GM21576 (cell line): ENCODE results near the gene CKAP5.
"Not testable (repeated sequence)": the region's sequence is repeated elsewhere in the genome, so short reads cannot be mapped to it uniquely, and the experiment has no call there.

Experiments used
- ATAC-seq: cut with Tn5 transposase; IDR thresholded peaks from one replicate; pipeline ENCODE4 v1.9.1; 2021; ENCODE audit warnings: mild to moderate bottlenecking, moderate library complexity; ENCODE audit not compliant: unreplicated experiment

CKAP5 gene

GRCh38 chr11:46855863-46856262 is 9.8 kb upstream of the CKAP5 start:
- ATAC-seq, result no peak

DNA sequence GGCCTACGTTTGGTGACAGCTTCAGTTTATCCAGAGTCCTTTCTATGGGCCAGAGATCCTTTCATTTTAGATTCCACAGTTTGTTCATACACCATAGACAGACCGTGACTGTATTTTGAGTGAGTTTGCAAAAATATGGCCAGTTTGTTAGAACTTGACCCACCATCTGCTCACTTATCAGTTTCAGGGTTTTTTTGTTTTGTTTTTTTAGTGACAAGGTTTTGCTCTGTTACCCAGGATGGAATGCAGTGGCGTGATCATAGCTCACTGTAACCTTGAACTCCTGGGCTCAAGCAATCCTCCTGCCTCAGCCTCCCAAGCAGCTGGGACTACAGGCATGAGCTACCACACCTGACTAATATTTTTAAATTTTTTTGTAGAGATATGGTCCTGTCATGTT is 9.1 kb upstream of the CKAP5 start:
- ATAC-seq, result no peak

- no peak for ATAC-seq
These were observed 4.8 kb upstream of the CKAP5 start for GRCh38 chr11:46850829-46851380.

DNA sequence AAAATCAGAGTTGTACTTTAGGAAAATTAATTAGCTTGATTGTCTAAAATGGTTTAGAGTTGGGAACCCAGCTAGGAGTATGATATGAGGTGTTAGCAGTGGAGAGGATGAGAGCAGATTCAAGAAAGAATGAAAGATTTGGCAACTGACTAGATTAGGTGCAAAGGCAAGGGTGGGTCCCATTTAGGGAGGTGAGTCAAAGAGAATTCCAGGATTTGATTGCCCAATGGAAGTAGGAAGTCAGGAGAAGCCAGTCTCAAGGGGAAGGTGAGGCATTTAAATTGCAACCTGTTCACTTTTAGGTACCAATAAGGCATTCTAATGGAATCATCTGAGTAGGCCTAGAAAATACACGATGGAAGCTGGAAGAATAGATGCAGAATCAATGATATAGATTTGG is 3.6 kb upstream of the CKAP5 start:
- no peak for ATAC-seq

DNA sequence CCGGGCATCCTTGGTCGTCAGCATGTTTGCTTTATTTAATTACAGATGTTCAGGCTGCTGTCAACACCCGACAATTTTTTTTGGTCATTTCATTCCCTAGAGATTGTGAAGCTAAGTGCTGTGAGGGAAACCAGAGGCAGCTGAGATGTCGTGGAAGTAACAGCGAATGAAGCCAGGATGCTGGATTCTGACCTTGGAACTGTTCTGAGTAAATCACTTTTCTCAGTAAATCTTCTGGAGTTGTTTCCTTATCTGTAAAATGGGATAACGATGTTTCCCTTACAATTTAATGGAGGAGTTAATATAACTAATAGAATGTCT is 390 bp upstream of the CKAP5 start:
- ATAC-seq, result no peak

DNA sequence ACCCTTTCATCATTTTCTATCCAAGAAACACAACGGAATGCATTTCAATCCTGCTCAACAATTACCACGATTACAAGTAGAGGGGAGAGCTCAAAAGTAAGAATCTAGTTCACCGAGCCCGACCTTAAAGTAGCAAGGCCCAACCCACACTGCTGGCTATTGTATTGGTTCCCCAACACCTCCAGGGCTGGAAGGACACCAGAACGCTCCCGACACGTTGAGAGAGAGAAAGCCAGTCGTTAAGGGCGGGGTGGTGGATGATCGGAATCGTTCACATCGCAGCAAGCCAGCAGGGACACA is 690 bp downstream of the CKAP5 start:
- no peak for ATAC-seq

DNA sequence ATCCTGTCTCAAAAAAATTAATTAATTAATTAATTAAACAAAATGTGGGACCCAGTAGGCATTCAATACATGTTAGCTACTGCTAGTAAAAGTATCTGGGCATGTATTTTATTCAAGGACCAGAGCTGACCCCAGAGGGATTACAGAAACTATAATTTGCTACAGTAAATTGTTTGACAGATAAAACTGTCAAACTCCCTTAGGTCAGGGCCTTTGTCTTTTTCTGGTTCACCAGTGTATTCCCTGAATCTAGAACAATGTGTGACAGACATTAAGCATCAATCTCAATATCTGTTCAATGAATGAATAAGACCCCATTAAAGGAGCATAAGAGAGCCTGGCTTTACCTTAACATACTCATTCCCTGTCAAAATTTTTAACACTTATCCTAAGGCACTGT is 6.0 kb downstream of the CKAP5 start:
- ATAC-seq, result no peak

DNA sequence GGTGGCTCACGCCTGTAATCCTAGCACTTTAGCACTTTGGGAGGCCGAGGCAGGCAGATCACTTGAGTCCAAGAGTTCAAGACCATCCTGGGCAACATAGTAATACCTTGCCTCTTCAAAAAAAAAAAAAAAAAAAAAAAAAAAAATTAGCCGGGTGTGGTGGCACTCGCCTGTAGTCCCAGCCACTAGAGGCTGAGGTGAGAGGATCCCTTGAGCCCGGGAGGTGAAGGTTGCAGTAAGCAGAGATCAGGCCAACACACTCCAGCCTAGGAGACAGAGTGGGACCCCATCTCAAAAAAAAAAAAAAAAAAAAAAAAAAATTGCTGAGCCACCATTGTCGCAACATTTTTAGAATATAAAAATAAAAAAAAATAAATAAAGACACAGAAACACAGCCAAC is 7.6 kb downstream of the CKAP5 start:
- ATAC-seq, result no peak

DNA sequence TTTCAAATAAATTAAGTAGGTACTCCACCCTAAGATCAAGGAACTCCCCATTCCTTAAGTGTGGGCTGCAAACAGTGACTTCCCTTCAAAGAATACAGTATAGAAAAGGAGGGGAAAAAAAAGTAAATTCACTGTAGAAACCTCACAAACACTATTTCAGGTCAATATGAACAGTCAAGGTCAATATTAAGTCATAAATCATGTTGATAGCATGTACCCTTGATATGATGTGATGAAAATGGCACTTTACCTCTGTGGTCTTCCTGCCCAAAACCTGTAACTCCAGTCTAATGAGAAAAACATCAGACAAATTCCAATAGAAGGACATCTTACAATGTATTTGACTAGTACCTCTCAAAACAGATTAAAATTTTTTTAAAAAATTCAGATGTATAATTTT is 8.2 kb downstream of the CKAP5 start:
- ATAC-seq, result no peak

DNA sequence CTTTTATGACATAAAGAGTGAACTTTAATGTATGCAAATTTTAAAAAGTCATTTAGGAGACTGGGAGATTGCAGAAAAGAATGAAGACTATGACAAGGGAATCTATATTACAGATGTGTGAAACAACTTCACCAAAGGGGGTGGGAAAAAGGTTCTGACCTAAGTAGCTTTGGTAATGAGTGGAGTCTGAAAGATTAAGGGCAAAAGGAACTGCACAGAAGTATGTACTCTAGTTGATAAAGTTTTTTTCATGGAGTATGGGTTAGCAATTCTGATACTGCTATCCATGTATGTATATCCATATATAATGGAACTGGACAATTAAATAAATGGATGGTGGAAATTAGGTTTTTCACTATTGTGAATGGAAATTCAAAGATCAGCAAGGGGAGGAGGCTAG is 9.2 kb downstream of the CKAP5 start:
- ATAC-seq, result no peak

- no peak for ATAC-seq
These were observed 9.6 kb downstream of the CKAP5 start for GRCh38 chr11:46836431-46836830.

GRCh38 chr11:46835897-46836296 is 10.2 kb downstream of the CKAP5 start:
- ATAC-seq, result no peak

DNA sequence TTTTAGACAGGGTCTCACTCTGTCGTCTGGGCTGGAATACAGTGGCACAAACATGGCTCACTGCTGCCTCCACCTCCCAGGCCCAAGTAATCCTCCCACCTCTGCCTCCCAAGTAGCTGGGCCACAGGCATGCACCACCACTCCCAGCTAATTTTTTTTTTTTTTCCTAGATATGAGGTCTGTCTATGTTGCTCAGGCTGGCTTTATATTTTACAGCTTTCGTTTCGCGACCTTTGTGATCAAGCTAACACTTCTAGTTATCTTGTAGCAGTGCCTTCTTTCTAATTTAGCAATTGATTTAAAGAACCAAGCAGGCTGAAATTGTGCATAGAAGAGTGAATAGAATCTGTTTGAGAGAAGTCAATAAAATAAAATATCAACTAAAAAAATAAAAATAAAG is 11.3 kb downstream of the CKAP5 start:
- no peak for ATAC-seq

DNA sequence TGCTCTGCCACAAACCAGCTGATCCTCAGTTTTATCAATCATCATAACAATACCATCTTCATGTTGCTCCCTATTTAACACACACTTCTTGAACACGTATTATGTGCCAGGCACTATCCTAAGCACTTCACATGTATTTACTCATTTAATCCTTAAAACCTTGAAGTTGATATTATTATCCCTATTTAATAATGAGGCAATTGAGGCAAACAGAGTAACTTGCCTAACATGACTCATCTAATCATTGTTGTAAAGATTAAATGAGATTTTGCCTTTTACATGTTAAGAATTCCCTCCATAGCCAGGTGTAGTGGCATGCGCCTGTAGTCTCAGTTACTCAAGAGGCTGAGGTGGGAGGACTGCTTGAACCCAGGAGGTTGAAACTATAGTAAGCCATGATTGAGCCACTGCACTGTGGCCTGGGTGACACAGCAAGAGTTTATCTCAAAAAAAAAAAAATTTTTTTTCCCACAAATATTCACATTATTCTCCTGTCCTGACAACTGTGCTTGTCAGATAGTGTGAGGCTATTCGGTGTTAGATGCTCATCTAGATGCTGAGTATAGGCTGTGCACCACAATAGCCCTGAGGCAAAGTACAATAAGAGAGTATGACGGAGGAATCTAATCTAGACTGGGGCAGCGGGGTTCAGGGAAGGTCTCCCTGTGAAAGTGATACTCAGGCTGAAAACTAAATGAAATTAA is 13.4 kb downstream of the CKAP5 start:
- ATAC-seq, result no peak

DNA sequence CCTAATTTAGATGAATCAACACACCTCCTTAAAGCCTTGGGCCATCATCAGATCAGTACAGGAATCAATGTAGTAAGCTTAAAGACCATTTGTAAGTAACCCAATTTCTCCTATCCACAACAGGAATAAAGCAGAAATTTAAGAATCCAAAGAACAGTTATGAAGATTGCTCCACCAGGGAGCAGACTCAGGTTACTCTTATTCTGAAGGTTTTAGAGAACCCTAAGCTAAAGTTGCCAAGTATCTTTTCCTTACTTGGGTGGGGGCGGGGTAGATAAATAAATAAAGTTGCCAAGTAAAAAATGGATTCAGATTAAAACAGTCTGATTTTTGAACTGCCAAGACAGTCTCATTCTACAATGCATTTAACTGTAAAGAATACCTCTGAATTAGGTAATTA is 18.1 kb downstream of the CKAP5 start:
- ATAC-seq, result no peak

DNA sequence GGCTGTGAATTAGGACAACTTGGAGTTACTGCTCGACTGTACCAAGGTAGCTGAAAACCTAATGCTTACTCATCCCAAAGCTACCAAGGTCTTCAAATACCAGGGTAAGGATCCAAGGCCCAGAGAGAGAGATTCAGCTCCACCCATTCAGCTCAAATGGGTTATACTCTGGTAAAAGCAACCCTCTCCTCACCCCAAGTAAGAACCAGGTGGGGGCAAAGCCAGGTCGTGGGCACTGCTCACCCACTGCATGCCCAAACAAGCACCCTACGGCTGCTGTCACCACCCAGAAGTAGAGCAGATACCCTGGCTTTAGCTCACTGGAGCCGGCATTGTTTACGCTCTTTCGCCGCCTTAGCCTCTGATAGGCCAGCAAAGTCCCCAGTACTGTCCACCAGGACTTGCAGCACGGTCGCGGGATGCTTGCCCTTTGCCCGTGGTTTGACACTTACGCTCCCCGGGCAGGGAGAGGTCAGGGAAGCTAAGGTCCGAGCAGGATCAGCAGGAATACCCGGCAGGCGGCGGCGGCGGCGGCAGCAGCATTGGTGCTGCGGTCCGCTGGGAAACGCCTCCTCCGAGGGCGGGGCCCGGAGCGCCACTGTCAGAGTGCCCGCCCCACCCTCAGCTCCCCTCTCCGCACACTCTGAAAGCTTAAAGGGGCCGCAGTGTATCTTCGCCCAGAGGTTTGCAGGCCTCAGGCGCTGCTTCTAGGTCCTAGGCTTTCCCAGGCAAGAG is 19.6 kb downstream of the CKAP5 start:
- peak; percentile 98 for ATAC-seq

DNA sequence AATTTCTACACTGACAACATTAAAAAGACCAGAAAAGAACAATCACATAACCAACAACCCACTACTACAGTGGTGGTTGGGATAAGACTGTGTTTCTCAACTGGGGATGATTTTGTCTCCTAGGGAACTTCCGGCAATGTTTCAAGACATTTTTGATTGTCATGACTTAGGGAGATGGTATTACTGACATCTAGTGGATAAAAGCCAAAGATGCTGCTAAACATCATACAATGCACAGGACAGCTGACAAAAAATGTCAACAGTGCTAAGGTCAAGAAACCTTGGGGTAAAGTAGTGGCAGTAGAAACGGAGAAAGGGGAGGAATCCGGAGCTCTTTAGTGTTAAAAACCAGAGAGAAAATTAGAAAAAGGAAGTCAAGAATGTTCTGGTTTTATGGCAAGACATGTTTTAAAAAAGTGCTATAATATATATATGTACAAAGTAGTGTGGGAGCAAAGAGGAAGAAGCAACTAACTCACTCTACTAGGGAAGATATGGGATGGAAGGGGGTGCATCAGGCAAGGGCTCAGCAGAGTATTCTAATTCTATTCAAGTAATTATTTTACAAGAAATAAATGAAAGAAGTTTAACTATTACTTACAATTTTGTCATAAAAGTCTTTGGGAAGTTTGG is 37.2 kb downstream of the CKAP5 start:
- ATAC-seq, result no peak

DNA sequence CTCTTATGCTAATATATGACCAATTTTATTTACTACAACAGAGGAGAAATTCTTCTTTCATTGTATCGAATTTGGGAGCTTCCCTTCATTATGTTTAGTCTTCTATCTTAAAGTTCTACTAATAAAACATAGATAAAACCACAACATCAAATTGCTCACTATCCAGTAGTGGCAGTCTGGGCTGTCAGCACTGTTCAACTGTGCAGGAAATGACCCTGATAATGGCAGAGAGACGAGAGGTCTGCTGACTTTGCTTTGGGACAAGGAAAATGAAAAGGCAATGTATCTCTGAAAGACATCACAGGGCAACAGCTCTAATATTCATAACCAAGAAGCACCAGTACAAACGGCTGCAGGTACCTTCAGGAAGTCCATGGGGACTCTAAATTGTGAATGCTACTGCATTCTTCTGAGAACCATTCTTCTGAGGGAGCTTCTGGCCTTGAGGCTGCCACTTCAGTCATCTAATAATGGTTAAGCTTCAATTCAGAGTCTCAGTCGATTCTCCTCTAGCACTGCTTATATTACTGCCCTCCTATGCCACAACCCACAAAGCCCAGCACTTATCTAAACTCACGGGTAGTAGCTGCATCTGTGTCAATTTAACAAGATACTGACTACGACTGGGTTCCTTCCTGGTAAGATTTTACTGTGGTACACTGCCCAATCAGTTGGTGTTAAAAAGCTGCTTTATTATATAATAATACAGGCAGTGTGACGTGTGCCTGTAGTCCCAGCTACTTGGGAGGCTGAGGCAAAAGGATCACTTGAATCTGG is 44.2 kb downstream of the CKAP5 start:
- no peak for ATAC-seq

GRCh38 chr11:46800177-46800576 is 45.9 kb downstream of the CKAP5 start:
- no peak for ATAC-seq

- ATAC-seq, result not testable (repeated sequence)
These were observed 46.4 kb downstream of the CKAP5 start for GRCh38 chr11:46799725-46800124.

DNA sequence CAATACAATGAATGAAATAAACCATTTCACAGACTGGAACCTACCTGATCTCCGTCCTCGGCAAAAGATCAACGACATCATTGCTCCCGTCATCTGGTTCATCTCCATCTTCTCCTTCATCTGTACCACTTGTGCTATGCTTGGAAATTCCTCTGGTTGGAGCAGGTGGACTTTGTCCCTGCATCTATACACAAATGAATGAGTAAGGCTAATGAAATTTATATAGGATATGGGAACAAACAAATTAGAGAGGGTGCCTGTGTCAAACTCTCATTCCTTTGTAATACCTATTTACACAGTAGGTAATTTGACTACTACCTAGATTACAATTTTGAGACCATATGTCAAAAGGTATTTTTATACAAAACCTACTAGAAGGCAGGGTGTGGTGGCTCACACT is 67.7 kb downstream of the CKAP5 start:
- no peak for ATAC-seq

DNA sequence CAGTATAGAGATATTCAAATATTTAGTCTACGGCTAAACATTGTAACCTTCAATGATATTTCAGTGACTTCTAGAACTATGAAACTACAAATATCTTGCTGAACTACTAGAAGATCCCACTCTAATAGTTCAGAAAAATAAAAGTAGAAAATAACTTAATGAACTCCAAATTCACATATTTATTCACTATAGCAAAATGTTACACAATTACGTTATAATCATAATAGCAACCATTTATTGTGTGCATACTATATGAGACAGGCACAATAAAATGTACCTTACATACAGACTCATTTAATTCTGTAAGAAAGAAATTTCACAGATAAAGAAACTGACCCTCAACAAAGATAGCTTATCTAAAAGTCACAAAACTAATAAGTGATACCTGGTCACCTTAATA is 69.2 kb downstream of the CKAP5 start:
- ATAC-seq, result no peak
